ENCODE measurements around the gene CYB5R3. TPM values are rescaled to one million over a fixed set of nuclear protein-coding genes. Genes with fewer than 3 reads are reported as not detected.

CYB5R3 gene
- total RNA-seq, 4 donors from 2014 or later, result 107 to 159 (median 138) TPM

DNA sequence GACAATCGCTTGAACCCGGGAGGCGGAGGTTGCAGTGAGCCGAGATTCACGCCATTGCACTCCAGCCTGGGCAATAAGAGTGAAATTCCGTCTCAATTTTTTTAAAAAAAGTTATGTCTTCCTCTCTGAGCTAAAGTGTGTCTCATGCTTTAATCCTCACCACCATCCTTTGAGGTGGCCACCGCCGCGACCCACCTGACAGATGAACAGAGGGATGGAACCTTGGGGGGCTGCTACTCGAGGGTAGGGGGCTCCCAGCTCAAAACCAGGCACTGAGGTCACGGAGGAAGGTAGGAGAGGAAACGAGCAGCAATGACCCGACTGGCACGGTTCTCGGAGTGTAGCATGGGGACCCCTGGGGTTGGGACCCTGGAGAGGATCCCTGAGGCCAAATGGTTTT lies 23.8 kb downstream of the CYB5R3 start:
- DNase-seq (ENCODE audit: low spot score in 2 of 2), result no peak
- no peaks in the 10 kb centered on the region for H3K9me3 ChIP-seq
- H3K36me3 ChIP-seq, result peaks cover 74% of the 10 kb centered on the region
- no peaks in the 10 kb centered on the region for H3K27me3 ChIP-seq
- WGBS, result 86% methylated on average over 15 of the region's 15 CpGs
- peaks cover 26% of the 10 kb centered on the region for H3K4me1 ChIP-seq
- H3K4me3 ChIP-seq, result no peak overlapping the region
- TF ChIP-seq, protein P1, sequence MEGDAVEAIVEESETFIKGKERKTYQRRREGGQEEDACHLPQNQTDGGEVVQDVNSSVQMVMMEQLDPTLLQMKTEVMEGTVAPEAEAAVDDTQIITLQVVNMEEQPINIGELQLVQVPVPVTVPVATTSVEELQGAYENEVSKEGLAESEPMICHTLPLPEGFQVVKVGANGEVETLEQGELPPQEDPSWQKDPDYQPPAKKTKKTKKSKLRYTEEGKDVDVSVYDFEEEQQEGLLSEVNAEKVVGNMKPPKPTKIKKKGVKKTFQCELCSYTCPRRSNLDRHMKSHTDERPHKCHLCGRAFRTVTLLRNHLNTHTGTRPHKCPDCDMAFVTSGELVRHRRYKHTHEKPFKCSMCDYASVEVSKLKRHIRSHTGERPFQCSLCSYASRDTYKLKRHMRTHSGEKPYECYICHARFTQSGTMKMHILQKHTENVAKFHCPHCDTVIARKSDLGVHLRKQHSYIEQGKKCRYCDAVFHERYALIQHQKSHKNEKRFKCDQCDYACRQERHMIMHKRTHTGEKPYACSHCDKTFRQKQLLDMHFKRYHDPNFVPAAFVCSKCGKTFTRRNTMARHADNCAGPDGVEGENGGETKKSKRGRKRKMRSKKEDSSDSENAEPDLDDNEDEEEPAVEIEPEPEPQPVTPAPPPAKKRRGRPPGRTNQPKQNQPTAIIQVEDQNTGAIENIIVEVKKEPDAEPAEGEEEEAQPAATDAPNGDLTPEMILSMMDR (IDR thresholded peaks at IDR 0.05), result no peak
- no peak for TF ChIP-seq POLR2A (IDR thresholded peaks at IDR 0.05)
- TF ChIP-seq EP300 (IDR thresholded peaks at IDR 0.05), result no peak
- no peak for TF ChIP-seq POLR2AphosphoS5 (IDR thresholded peaks at IDR 0.05)
- H3K27ac ChIP-seq, result no peak overlapping the region

DNA sequence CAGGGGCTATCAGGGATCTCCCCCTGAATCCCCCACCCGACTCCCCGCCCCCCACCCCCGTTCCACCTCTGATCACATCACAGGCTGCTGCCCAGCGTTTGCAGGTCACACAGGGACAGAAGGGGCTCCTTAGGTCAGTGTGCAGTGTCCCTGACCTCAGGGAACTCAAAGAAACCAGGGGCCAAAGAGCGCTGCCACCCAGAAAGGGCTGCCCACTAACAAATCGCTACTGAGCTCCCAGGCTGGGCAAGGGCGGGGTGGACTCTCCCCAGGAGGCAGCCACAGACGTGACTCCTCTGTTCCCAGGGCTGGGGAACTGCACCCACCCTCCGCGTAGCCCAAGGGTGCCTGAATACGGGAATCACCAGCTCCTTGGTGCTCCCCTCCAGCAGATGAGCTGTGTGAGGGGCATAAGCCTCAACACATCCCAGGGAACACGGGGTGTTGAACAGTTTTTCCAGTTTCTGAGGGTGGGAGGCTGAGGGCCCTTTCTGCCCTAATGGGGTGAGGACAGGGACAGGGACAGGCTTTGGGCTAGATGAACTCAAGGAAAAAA lies 24.6 kb downstream of the CYB5R3 start:
- Histone ChIP-seq H3K4me3 (no peak overlapping the region), H3K9me3 (no peaks in the 10 kb centered on the region), H3K4me1 (peaks cover 29% of the 10 kb centered on the region), H3K36me3 (peaks cover 75% of the 10 kb centered on the region), H3K27ac (no peak overlapping the region), H3K27me3 (no peaks in the 10 kb centered on the region)
- WGBS, result 56% methylated on average over 7 of the region's 12 CpGs
- TF ChIP-seq, protein P1 (IDR thresholded peaks at IDR 0.05), result no peak
- TF ChIP-seq EP300 (IDR thresholded peaks at IDR 0.05) (no peak), POLR2A (IDR thresholded peaks at IDR 0.05) (no peak), POLR2AphosphoS5 (IDR thresholded peaks at IDR 0.05) (no peak)
- no peak for DNase-seq (ENCODE audit: low spot score in 2 of 2)

DNA sequence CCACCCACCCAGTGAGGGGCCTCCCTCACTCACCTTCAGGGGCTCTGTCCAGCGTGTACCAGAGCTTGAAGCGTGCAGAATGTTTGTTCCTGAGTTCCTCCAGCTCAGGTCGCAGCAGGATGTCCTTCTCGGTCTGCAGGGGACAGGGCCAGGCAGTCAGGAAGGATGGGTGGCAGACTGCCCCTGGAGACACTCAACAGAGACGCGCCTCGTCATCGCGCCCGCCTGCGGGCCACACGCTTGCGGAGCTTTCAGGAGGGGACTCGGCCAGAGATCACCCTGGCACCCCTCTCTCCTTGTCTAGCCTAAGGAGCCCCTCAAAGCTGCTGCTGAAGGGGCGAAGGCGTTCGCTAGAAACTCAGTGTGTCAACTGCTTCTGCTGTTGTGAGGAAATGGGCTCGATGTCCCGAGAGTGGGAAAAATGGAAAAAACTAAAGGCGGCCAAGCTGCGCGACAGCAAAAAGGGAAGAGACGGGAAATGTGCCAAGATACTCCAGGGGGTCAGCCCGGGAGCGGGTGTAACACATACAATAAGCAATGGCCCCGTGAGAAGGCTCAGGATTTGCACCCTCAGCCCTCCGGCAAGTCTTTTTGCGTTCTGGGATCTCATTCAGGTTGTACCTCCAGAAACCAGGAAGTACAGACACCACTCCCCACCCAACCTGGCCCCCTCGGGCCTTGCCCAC lies 25.3 kb downstream of the CYB5R3 start:
- no peak for DNase-seq (ENCODE audit: low spot score in 2 of 2)
- Histone ChIP-seq H3K36me3 (peaks cover 76% of the 10 kb centered on the region), H3K4me1 (peaks cover 29% of the 10 kb centered on the region), H3K9me3 (no peaks in the 10 kb centered on the region), H3K4me3 (no peak overlapping the region), H3K27me3 (no peaks in the 10 kb centered on the region), H3K27ac (no peak overlapping the region)
- 64% methylated on average over 25 of the region's 29 CpGs for WGBS
- TF ChIP-seq EP300 (IDR thresholded peaks at IDR 0.05) (no peak), POLR2AphosphoS5 (IDR thresholded peaks at IDR 0.05) (no peak), POLR2A (IDR thresholded peaks at IDR 0.05) (no peak)
- TF ChIP-seq, protein P1 (IDR thresholded peaks at IDR 0.05), result no peak

DNA sequence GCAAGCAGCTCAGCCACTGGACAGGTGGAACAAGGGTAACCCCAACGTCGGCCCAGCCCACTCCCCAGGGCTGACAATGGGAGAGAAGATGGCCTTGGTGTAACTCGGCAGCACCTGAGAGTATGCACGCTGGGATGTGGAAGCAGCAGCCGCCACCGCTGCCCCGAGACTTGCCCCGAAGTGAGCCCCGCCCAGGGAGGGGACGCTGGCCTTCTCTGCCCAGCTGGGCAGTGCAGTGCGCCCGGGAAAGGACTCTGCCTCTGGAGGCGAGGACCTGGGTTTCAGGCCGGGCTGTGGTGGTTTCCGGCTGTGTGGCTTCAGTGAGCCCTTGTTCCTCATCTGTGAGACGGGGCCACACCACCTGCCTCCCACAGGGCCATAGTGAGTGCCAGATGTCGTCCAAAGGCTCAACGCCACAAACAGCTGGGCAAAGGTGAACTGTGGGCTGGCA lies 25.9 kb downstream of the CYB5R3 start:
- Histone ChIP-seq H3K27me3 (no peaks in the 10 kb centered on the region), H3K4me1 (peaks cover 29% of the 10 kb centered on the region), H3K36me3 (peaks cover 72% of the 10 kb centered on the region), H3K4me3 (no peak overlapping the region), H3K9me3 (no peaks in the 10 kb centered on the region), H3K27ac (no peak overlapping the region)
- TF ChIP-seq, protein P1 (IDR thresholded peaks at IDR 0.05), result no peak
- TF ChIP-seq EP300 (IDR thresholded peaks at IDR 0.05) (no peak), POLR2AphosphoS5 (IDR thresholded peaks at IDR 0.05) (no peak), POLR2A (IDR thresholded peaks at IDR 0.05) (no peak)
- 69% methylated on average over 5 of the region's 18 CpGs for WGBS
- DNase-seq (ENCODE audit: low spot score in 2 of 2), result peak in 1 of 2 donors; percentile 77

DNA sequence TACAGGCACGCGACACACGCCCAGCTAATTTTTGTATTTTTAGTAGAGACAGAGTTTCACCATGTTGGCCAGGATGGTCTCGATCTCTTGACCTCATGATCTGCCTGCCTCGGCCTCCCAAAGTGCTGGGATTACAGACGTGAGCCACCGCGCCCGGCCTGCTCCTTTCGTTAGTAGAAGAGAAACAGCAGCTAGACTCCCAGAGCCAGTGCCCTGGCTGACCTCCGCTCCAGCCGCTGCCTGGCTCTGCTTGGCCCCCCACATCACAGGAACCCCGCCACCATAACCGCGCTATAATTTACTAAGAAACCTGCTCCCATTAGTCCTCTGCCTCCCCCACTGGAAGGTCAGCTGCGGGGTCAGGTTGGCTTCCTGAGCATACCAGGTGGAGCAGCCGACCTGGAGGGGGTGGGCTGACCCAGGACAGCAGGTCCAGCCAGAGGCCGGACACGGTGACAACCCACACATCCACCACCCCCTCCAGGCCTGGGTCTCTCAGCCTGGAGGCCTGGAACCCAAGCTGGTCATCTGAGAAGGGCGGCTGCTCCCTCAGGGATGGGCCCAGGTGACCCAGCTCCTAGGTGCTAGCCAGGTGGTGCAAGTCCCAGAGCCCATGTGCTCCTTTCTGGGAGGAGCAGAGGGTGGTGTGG lies 27.0 kb downstream of the CYB5R3 start:
- Histone ChIP-seq H3K4me1 (peaks cover 35% of the 10 kb centered on the region), H3K36me3 (peaks cover 61% of the 10 kb centered on the region), H3K9me3 (no peaks in the 10 kb centered on the region), H3K4me3 (no peak overlapping the region), H3K27ac (peak overlapping the region; percentile 70), H3K27me3 (no peaks in the 10 kb centered on the region)
- WGBS, result 84% methylated on average over 15 of the region's 20 CpGs
- TF ChIP-seq, protein P1 (IDR thresholded peaks at IDR 0.05), result no peak
- no peak for TF ChIP-seq EP300 (IDR thresholded peaks at IDR 0.05)
- TF ChIP-seq POLR2AphosphoS5 (IDR thresholded peaks at IDR 0.05), result no peak
- no peak for TF ChIP-seq POLR2A (IDR thresholded peaks at IDR 0.05)
- no peak for DNase-seq (ENCODE audit: low spot score in 2 of 2)

Measured in suprapubic skin (tissue), 4 donors.